DOHH2 (cell line): Measurements from ENCODE around the gene AMER3.

ENCODE experiments used
- H3F3A ChIP-seq: fragments of 200-600 bp; sonication (generic), shearing (Covaris generic); 2 replicates; pipeline ENCODE4 v1.6.0; 2016; ENCODE audit warnings: antibody characterized with exemption, mild to moderate bottlenecking; ENCODE audit not compliant: control insufficient read depth, insufficient read depth
- H3K27ac ChIP-seq: fragments of 200-600 bp; sonication (generic); 2 replicates; pipeline ENCODE4 v1.5.1; 2014; ENCODE audit warnings: low read depth, mild to moderate bottlenecking, low read length, moderate library complexity
- H3K27me3 ChIP-seq: fragments of 200-600 bp; sonication (generic); 2 replicates; pipeline ENCODE4 v1.6.1; 2014; ENCODE audit warnings: mild to moderate bottlenecking, low read length, mixed read lengths; ENCODE audit not compliant: control insufficient read depth
- H3K36me3 ChIP-seq: fragments of 200-600 bp; sonication (generic); 2 replicates; pipeline ENCODE4 v1.6.1; 2014; ENCODE audit warnings: mild to moderate bottlenecking, low read length, moderate library complexity, mixed read lengths; ENCODE audit not compliant: control insufficient read depth
- H3K4me1 ChIP-seq: fragments of 200-600 bp; sonication (generic); 2 replicates; pipeline ENCODE4 v1.6.1; 2014; ENCODE audit warnings: mild to moderate bottlenecking, low read length, mixed read lengths; ENCODE audit not compliant: control insufficient read depth
- H3K4me2 ChIP-seq: fragments of 200-600 bp; sonication (generic); 2 replicates; pipeline ENCODE4 v1.6.0; 2014; ENCODE audit warnings: mild to moderate bottlenecking, low read length, moderate library complexity
- H3K4me3 ChIP-seq: fragments of 200-600 bp; sonication (generic); 2 replicates; pipeline ENCODE4 v1.5.1; 2014; ENCODE audit warnings: mild to moderate bottlenecking, low read length, mixed read lengths
- H3K79me2 ChIP-seq: fragments of 200-600 bp; sonication (generic); 2 replicates; pipeline ENCODE4 v1.6.1; 2014; ENCODE audit warnings: mild to moderate bottlenecking, low read length, mixed read lengths; ENCODE audit not compliant: control insufficient read depth
- H3K9me2 ChIP-seq: fragments of 200-600 bp; sonication (generic); replicated peaks from 2 replicates; pipeline ENCODE4 v1.6.1; 2014; ENCODE audit warnings: mild to moderate bottlenecking, low read length, mixed read lengths; ENCODE audit not compliant: control insufficient read depth
- H3K9me3 ChIP-seq: fragments of 200-600 bp; sonication (generic); 2 replicates; pipeline ENCODE4 v1.6.1; 2014; ENCODE audit warnings: antibody characterized with exemption, low read length, mixed read lengths; ENCODE audit not compliant: control insufficient read depth, insufficient read depth
- H4K20me1 ChIP-seq: fragments of 200-600 bp; sonication (generic); 2 replicates; pipeline ENCODE4 v1.6.0; 2014; ENCODE audit warnings: low read depth, mild to moderate bottlenecking, antibody characterized with exemption, low read length, moderate library complexity; ENCODE audit not compliant: control insufficient read depth, insufficient read depth
- CTCF ChIP-seq: fragments of 200-600 bp; sonication (generic); IDR thresholded peaks from one replicate; pipeline ENCODE4 v1.5.1; 2014; ENCODE audit warnings: antibody characterized with exemption, mild to moderate bottlenecking, low read depth, low read length; ENCODE audit not compliant: poor library complexity, severe bottlenecking
- EZH2phosphoT487 ChIP-seq: fragments of 200-600 bp; sonication (generic); IDR thresholded peaks from 2 replicates; pipeline ENCODE4 v1.6.1; 2017; ENCODE audit warnings: borderline replicate concordance, mild to moderate bottlenecking, antibody characterized with exemption, low read length, moderate library complexity, mixed read lengths

Gene AMER3

GRCh38 chr2:130727286-130727924, 27.9 kb upstream of the AMER3 start:
- Histone ChIP-seq H3K36me3 (no peaks in the 10 kb centered on the region), H3K27me3 (0 out of 2 replicates have a peak, but pooled peaks cover 11% of the 10 kb centered on the region), H3K79me2 (no peaks in the 10 kb centered on the region), H3K9me3 (no peaks in the 10 kb centered on the region), H3F3A (no peaks in the 10 kb centered on the region), H3K4me3 (peak overlapping the region; percentile 65), H3K9me2 (no peaks in the 10 kb centered on the region), H4K20me1 (no peaks in the 10 kb centered on the region), H3K4me1 (peaks cover 9% of the 10 kb centered on the region), H3K4me2 (peak overlapping the region; percentile 66), H3K27ac (no peak overlapping the region)
- TF ChIP-seq EZH2phosphoT487 (no peak), CTCF (no peak)

- Histone ChIP-seq H3K79me2 (no peaks in the 10 kb centered on the region), H3K4me1 (peaks cover 9% of the 10 kb centered on the region), H3K9me2 (no peaks in the 10 kb centered on the region), H3K27me3 (0 out of 2 replicates have a peak, but pooled peaks cover 11% of the 10 kb centered on the region), H4K20me1 (no peaks in the 10 kb centered on the region), H3F3A (no peaks in the 10 kb centered on the region), H3K36me3 (no peaks in the 10 kb centered on the region), H3K9me3 (no peaks in the 10 kb centered on the region), H3K4me2 (peak overlapping the region; percentile 66), H3K27ac (no peak overlapping the region), H3K4me3 (peak overlapping the region; percentile 65)
- no peak for TF ChIP-seq CTCF
Observed at GRCh38 chr2:130728007-130728454, 27.3 kb upstream of the AMER3 start.

GRCh38 chr2:130728549-130729316, 26.6 kb upstream of the AMER3 start, which contains the start of gene GPR148:
Gene GPR148 (plus strand): TSS chr2:130729070. CDS start chr2:130729152, 82 bp downstream.
- Histone ChIP-seq H3K4me2 (peak within 1 kb of the TSS; percentile 66), H3K79me2 (no peaks in the 10 kb centered on the region), H4K20me1 (no peaks in the 10 kb centered on the region), H3K9me3 (no peaks in the 10 kb centered on the region), H3K4me1 (peaks cover 9% of the 10 kb centered on the region), H3F3A (no peaks in the 10 kb centered on the region), H3K4me3 (peak within 1 kb of the TSS; percentile 65), H3K36me3 (no peaks in the 10 kb centered on the region), H3K27ac (no peak within 1 kb of the TSS), H3K27me3 (0 out of 2 replicates have a peak, but pooled peaks cover 11% of the 10 kb centered on the region), H3K9me2 (no peaks in the 10 kb centered on the region)
- TF ChIP-seq CTCF (no peak), EZH2phosphoT487 (no peak)
